ENCODE data around the gene CELSR1. TPM values are rescaled to one million over a fixed set of nuclear protein-coding genes. Genes with fewer than 3 reads are reported as not detected.
"Not testable (repeated sequence)": the region's sequence is repeated elsewhere in the genome, so short reads cannot be mapped to it uniquely, and the experiment has no call there.

The CELSR1 gene
- total RNA-seq, 1 donor from 2014 or later: 14.2 TPM

DNA sequence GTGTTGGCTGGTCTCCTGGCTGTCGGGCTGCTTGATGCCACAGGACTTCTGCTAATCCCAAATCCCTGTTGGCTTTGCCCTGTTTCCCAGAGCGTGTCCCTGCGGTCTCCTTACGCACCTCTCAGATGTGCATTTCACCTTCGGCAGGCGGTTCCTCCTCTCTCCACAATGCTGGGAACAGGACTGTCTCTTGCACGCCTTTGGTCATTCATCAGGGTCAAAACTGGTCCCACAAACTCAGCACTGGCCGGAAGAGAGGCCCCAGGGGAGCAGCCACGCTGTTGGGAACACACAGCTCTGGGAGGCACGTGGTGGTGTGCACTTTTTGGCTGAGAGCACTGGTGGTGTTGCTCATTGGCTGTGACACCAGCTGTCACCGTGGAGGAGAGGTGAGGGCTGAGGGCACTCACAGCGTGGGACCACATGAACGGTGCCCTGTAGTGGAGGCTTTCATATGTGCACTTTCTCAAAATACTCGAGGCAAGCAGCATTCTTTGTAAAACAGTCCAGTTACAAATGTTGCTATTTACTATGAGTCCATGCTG lies 217.2 kb downstream of the CELSR1 start:
- DNase-seq: no peak

DNA sequence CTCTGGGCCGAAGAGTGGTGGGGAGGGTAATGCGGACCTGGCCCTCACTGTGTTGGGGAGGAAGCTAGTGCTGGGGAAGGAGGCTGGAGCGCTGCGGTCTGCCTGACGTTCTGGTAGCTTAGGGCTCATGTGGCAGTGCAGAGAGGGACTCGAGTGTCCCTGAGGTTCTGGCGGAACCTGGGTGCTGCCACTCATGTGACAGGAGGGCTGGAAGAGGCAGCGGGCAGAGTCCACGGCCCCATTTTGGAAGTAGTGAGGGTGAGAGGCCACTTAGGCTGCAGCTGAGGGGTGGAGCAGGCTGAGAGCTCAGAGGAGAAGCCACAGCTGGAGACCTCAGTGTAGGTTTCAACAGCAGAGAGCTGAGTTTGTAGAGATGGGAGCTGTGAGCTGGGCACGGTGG lies 218.1 kb downstream of the CELSR1 start:
- no peak for DNase-seq

DNA sequence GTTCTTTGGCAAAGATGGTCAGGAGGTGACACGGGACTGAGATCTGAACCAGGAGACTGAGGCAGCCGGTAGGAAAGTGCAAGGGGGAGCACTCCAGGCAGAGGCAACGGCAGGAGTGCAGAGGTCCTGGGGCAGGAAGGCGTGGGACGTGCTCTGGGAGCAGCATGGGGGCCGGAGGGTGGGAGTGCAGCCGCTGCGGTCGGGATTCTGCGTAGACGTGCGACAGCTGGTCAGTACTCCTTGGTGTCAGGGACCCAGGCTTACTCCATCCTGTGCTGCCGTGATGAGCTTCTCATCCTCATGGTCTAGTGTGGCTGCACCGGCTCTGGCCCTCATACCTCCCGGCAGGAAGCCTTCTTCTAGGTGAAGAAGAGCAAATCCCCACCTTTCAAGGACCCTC lies 218.8 kb downstream of the CELSR1 start:
- no peak for DNase-seq

DNA sequence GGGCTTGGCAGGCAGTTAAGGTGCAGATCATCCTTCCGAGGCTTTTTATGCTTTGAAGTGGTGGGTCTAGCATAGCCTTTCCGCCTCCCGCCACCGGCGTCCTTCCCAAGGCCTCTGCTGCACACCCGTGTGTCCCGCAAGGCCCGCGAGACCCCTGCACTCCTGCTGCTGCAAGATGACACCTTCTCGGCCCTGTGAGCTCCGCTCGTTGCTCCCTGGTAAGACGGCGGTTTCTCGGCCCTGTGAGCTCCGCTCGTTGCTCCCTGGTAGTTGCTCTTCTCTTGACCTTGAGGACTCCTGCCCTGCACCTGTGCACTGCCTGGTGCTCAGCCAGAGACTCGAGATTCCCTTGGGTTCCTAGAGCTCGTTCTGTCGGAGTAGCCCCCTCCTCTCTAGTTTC lies 219.8 kb downstream of the CELSR1 start:
- DNase-seq: no peak

DNA sequence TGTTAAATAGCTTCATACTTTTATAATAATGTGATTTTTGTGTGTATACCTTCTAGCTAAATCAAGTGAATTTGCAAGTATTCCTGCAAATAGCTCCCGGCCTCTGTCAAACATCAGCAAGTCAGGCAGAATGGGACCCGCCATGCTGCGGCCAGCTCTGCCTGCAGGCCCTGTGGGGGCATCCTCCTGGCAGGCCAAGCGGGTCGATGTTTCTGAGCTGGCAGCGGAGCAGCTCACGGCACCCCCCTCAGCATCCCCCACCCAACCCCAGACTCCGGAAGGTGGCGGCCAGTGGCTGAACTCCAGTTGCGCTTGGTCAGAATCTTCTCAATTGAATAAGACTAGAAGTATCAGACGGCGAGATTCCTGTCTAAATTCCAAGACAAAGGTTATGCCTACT lies 221.4 kb downstream of the CELSR1 start:
- DNase-seq: no peak

DNA sequence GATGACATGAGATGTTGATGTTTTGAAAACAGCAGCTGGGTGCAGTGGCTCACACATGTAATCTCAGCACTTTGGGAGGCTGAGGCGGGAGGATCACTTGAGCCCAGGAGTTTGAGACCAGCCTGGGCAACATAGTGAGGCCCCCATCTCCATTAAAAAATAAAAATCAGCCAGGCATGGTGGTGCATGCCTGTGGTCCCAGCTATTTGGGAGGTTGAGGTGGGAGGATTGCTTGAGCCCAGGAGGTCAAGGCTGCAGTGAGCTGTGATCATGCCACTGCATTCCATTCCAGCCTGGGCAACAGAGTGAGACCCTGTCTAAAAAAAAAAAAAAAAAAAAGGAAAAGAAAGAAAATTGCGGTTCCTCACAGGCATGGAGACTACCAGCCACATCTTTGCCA lies 224.6 kb downstream of the CELSR1 start:
- DNase-seq: not testable (repeated sequence)

DNA sequence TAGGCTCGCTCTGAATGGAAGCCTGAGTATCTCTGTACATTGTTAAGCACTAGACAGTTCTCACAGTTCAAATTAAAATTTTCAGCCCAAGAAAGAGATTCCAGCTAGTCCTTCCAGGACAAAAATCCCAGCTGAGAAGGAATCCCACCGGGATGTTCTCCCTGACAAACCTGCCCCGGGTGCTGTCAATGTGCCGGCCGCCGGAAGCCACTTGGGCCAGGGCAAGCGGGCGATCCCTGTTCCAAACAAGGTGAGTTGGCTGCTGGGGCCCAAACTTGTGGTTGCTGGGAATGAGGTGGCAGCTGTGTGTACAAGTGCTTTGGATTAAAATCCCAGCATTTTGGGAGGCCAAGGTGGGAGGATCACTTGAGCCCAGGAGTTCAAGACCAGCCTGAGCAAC lies 225.4 kb downstream of the CELSR1 start:
- no peak for DNase-seq

Other genes with a start within 250 kb of the CELSR1 start
- 3.6 TPM for gene GTSE1, start 240.8 kb downstream of the CELSR1 start, total RNA-seq
- 29.8 TPM for gene TRMU, start 201.9 kb downstream of the CELSR1 start, total RNA-seq
- 24.9 TPM for gene GRAMD4, start 82.8 kb upstream of the CELSR1 start, total RNA-seq
- gene CERK, start 200.6 kb upstream of the CELSR1 start, total RNA-seq: 21.7 TPM
- 8.9 TPM for gene TBC1D22A, start 225.0 kb upstream of the CELSR1 start, total RNA-seq